HTERT RPE-1 (cell line): ENCODE data around the gene GALNTL6.
"Not testable (repeated sequence)": the region's sequence is repeated elsewhere in the genome, so short reads cannot be mapped to it uniquely, and the experiment has no call there.

Experiments used
- in situ Hi-C: fragments of 300-500 bp; cut with MboI; formaldehyde crosslinking; loops from 4 replicates; pipeline ENCODE4 v1.14.3; 2020; ENCODE audit warnings: low sequenced_read_pairs

The GALNTL6 gene

GRCh38 chr4:172843192-172843591, 1030.0 kb downstream of the GALNTL6 start:
- in situ Hi-C loops = no loop called here

DNA sequence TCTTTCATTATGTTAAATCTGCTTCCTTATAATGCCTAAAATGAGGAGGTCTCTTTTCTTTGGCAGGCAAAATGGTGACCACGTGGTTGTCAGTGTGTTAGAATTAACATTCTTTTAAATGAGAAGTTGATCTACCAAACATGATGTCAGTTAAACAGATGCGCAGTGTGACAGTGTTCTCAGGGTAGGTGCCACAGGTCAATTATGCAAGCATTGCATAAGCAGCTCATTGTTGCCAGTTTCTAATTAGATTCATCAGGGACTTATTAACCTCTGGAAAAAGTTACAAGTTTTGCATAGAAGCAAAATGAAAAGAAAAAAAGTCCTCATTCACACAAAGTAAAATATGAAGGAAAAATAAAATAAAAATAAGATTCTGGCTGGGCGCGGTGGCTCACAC, 1031.4 kb downstream of the GALNTL6 start:
- in situ Hi-C loops = no loop called here

GRCh38 chr4:172845281-172845680, 1032.1 kb downstream of the GALNTL6 start:
- in situ Hi-C loops = no loop called here

- in situ Hi-C loops = no loop called here
These were observed 1037.6 kb downstream of the GALNTL6 start for GRCh38 chr4:172850838-172851237.

- in situ Hi-C loops = no loop called here
These were observed 1038.3 kb downstream of the GALNTL6 start for GRCh38 chr4:172851534-172851933.

GRCh38 chr4:172857026-172857425, 1043.8 kb downstream of the GALNTL6 start:
- in situ Hi-C loops = no loop called here

GRCh38 chr4:172858731-172859230, 1045.6 kb downstream of the GALNTL6 start:
- in situ Hi-C loops = no loop called here

- in situ Hi-C loops = no loop called here
These were observed 1051.9 kb downstream of the GALNTL6 start for GRCh38 chr4:172865103-172865502.

DNA sequence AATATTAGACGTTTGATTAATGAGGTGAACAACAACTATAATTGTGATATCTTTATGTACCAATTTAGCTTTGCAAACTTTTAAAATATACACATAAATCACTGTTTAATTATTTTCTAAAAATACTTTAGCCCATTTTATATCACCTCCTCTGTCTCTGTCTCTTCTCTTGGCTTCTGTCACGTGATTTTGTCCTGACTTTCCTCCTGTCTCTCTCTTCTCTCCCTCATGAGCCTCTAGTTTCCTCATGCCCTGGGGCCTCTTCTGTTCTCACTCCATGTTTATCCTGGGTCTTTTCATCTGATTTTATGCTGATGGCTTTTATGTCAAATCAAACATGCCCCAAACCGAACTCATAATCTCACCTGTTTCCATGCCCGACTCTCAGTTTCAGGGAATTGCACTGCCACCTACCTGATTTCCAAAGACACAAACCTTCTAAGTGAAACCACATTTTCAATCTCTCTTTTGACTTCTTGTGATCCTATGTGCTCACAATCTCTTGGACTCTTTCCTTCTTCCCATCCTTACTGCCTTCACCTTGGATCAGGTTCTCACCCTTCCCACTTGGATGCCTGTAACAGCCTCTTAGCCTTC, 1052.4 kb downstream of the GALNTL6 start:
- in situ Hi-C loops = no loop called here

- in situ Hi-C loops = no loop called here
These were observed 1053.2 kb downstream of the GALNTL6 start for GRCh38 chr4:172866421-172866820.

- in situ Hi-C loops = no loop called here
These were observed 1054.6 kb downstream of the GALNTL6 start for GRCh38 chr4:172867835-172868234.

- in situ Hi-C loops = no loop called here
These were observed 1055.1 kb downstream of the GALNTL6 start for GRCh38 chr4:172868271-172868670.

DNA sequence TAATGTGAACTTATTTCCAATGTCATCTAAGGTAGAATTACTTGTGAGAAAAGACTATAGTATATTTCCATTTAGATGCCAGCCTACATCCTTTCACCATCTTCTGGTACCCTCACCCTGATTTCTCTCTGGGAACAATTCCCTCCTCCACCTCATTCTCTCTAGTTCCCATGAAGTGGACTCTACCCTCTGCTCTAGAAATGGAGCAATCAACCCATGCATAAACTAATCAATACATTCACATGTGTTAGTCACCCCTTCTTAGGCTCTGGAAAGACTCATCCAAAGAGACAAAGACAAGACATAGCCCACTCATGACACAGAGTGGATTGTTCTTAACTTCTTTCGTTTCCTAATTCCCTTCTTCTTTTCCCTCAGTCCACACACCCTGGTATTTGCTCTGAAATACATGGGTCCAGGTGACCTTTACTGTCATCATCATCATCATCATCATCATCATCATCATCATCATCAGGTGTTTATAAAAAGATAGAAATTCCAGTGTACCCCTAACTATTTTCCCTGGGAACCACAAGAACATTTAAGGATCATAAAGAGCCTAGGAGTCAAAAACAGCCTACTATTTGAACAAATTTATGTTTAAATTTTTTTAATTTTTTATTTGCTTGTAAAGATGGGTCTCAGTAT, 1056.5 kb downstream of the GALNTL6 start:
- in situ Hi-C loops = no loop called here

DNA sequence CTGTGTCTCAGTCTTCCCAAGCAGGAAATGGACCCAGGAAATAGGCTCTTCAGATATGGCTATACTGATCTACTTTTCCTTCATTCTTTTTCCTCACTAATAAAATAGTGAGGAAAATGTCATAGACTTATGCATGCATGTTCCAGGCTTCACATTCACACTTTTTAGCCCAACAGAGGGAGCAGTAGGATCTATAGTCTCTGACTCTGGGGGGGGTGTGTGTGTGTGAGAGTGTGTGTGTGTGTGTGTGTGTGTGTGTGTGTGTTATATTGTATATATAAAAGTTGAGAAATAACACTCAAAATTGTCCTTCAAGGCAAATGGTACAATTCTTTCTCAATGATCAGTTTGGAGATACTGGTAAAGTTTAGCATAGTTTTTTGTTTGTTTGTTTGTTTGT, 1058.2 kb downstream of the GALNTL6 start:
- in situ Hi-C loops = no loop called here

GRCh38 chr4:172874944-172875343, 1061.7 kb downstream of the GALNTL6 start:
- in situ Hi-C loops = no loop called here

- in situ Hi-C loops = no loop called here
These were observed 1063.2 kb downstream of the GALNTL6 start for GRCh38 chr4:172876394-172876793.

DNA sequence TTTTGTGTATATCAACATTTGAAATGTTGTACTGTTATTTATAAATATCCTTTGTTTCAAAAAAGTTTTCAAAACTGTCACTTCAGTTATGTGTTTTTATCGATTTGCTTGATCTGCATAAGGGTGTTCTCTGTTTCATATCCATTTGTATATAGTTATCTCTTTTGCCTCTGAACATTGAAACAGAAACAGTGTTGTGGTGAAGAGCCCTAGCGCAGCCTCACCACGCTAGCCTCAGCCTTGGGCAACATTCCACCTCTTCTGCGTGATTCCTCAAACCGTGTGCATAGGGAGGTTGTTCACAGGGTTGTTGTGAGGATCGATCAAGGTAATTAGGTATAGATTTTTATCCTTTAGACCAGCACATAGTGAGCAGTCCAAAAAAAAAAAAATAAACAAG, 1068.4 kb downstream of the GALNTL6 start:
- in situ Hi-C loops = no loop called here

DNA sequence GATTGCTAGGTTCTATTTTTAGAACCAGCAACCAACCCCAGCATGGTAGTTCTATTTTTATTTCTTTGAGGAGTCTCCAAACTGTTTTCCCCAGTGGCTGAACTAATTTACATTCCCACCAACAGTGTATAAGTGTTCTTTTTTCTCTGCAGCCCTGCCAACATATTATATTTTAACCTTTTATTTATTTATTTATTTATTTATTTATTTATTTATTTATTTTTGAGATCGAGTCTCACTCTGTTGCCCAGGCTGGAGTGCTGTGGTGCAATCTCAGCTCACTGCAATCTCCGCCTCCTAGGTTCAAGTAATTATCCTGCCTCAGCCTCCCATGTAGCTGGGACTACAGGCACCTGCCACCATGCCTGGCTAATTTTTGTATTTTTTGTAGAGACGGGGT, 1074.2 kb downstream of the GALNTL6 start:
- in situ Hi-C loops = not testable (repeated sequence)

GRCh38 chr4:172887959-172888358, 1074.8 kb downstream of the GALNTL6 start:
- in situ Hi-C loops = no loop called here

DNA sequence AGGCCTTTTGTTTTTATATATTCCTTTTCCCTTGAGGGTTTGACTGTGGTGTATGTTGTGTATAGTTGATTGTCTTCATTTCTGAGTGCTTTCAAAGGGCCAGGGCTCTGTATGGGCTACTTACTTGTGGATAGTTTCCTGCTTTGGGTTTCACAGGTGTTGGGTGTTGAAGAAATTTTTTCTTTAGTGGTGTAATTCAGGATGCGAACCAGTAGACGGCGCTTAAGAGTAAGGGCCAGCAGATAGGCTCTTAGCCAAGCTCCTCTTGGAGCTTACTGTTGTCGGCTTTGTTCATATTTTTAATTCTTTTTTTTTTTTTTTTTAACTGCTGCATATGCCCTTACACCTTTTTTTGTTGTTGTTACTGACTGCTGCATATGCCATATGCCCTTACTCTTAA, 1079.1 kb downstream of the GALNTL6 start:
- in situ Hi-C loops = no loop called here

DNA sequence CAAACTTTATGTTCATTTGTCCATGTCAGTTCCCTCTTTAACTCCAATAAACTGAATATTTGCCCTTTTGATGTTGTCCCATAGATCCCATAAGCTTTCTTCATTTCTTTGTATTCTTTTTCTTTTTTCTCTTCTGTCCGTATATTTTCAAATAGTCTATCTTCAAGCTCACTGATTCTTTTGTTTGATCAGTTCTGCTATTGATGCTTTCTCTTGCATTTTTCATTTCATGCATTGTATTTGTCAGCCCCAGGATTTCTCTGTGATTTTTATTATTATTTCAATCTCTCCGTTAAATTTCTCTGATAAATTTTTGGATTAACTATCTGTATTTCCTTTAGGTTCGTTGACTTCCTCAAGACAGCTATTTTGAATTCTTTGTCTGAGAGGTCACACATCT, 1082.5 kb downstream of the GALNTL6 start:
- in situ Hi-C loops = no loop called here

DNA sequence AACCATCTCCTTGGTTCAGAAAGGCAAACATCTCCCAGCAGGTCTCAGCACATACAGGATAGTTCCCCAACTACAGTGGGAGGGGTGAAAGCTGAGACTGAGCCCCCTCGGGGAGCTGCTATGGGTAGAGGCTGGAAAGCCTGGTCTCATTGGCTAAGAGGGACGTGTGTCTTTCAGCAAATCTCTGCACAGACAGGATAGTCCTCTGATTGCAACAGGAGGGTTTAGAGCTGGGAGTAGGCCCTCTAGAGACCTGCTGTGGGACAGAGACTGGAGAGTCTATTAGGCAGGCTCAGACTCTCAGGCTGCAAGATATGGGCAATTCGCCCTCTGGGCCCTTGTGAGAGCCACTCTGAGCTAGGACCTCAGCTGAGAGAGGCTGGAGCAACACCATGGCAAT, 1083.8 kb downstream of the GALNTL6 start:
- in situ Hi-C loops = no loop called here

- in situ Hi-C loops = no loop called here
These were observed 1085.5 kb downstream of the GALNTL6 start for GRCh38 chr4:172898715-172899114.
